GM23338 (cell line): Measurements from ENCODE around the gene RSAD1. TPM values are rescaled to one million over a fixed set of nuclear protein-coding genes. Genes with fewer than 3 reads are reported as not detected.

Experiments
- ATAC-seq: fragments of 200-7000 bp; cut with Tn5 transposase; 3 replicates; pipeline ENCODE4 v1.9.1; 2020
- DNase-seq: peaks from one replicate; pipeline ENCODE4 v3.0.0-alpha.2; 2015; ENCODE audit warnings: low spot score
- H2AFZ ChIP-seq: fragments of 200-600 bp; sonication (generic); 2 replicates; pipeline ENCODE4 v1.8.0; 2016; ENCODE audit warnings: antibody characterized with exemption, mild to moderate bottlenecking, moderate library complexity
- H3F3A ChIP-seq: fragments of 200-600 bp; sonication (generic); replicated peaks from 2 replicates; pipeline ENCODE4 v1.8.0; 2017; ENCODE audit warnings: antibody characterized with exemption, mixed run types, low read depth
- H3K27ac ChIP-seq: fragments of 200-600 bp; sonication (generic); 2 replicates; pipeline ENCODE4 v1.6.1; 2016; ENCODE audit warnings: low read depth
- H3K27me3 ChIP-seq: fragments of 200-600 bp; sonication (generic); 2 replicates; pipeline ENCODE4 v1.8.0; 2016; ENCODE audit warnings: mild to moderate bottlenecking, mixed run types, moderate library complexity; ENCODE audit not compliant: insufficient read depth
- H3K36me3 ChIP-seq: fragments of 200-600 bp; sonication (generic); 2 replicates; pipeline ENCODE4 v1.8.0; 2016; ENCODE audit warnings: mild to moderate bottlenecking; ENCODE audit not compliant: insufficient read depth
- H3K4me1 ChIP-seq: fragments of 200-600 bp; sonication (generic); 2 replicates; pipeline ENCODE4 v1.8.0; 2016; ENCODE audit warnings: mild to moderate bottlenecking, moderate library complexity; ENCODE audit not compliant: insufficient read depth
- H3K4me2 ChIP-seq: fragments of 200-600 bp; sonication (generic); 2 replicates; pipeline ENCODE4 v1.7.1; 2017; ENCODE audit warnings: mixed run types
- H3K4me3 ChIP-seq: fragments of 200-600 bp; sonication (generic); 2 replicates; pipeline ENCODE4 v1.6.1; 2016; ENCODE audit warnings: mixed run types
- H3K79me2 ChIP-seq: fragments of 200-600 bp; sonication (generic); replicated peaks from 2 replicates; pipeline ENCODE4 v1.8.0; 2017; ENCODE audit warnings: mild to moderate bottlenecking; ENCODE audit not compliant: insufficient read depth
- H3K9me2 ChIP-seq: fragments of 200-600 bp; sonication (generic); 2 replicates; pipeline ENCODE4 v1.8.0; 2017; ENCODE audit not compliant: insufficient read depth
- H4K20me1 ChIP-seq: fragments of 200-600 bp; sonication (generic); replicated peaks from 2 replicates; pipeline ENCODE4 v1.8.0; 2017; ENCODE audit warnings: mild to moderate bottlenecking; ENCODE audit not compliant: insufficient read depth
- H3K27ac Mint-ChIP-seq: 2 replicates; pipeline ENCODE4 v1.8.0; 2020; ENCODE audit warnings: inconsistent platforms, mild to moderate bottlenecking, moderate library complexity, mixed read lengths
- H3K27me3 Mint-ChIP-seq: 3 replicates; pipeline ENCODE4 v1.8.0; 2022; ENCODE audit warnings: low read depth, mild to moderate bottlenecking, moderate library complexity, mixed read lengths, inconsistent platforms; ENCODE audit not compliant: insufficient read depth, poor library complexity
- H3K36me3 Mint-ChIP-seq: 3 replicates; pipeline ENCODE4 v1.8.0; 2021; ENCODE audit warnings: low read depth, mild to moderate bottlenecking, inconsistent platforms, moderate library complexity, mixed read lengths
- H3K4me1 Mint-ChIP-seq: 3 replicates; pipeline ENCODE4 v1.8.0; 2020; ENCODE audit warnings: mild to moderate bottlenecking, inconsistent platforms, mixed read lengths
- H3K4me3 Mint-ChIP-seq: 3 replicates; pipeline ENCODE4 v1.8.0; 2021; ENCODE audit warnings: moderate library complexity, mild to moderate bottlenecking, inconsistent platforms, mixed read lengths
- H3K9me3 Mint-ChIP-seq: 3 replicates; pipeline ENCODE4 v1.8.0; 2020; ENCODE audit warnings: moderate library complexity, mild to moderate bottlenecking, inconsistent platforms, mixed read lengths
- CREB1 ChIP-seq: fragments of 250-450 bp; sonication (Bioruptor Pico); IDR thresholded peaks from 2 replicates; pipeline ENCODE4 v1.5.0; 2020; ENCODE audit warnings: low read depth, mild to moderate bottlenecking, moderate library complexity
- EZH2 ChIP-seq: fragments of 200-600 bp; sonication (generic); IDR thresholded peaks from one replicate; pipeline ENCODE4 v1.8.0; 2017; ENCODE audit warnings: antibody characterized with exemption, mild to moderate bottlenecking, low read depth; ENCODE audit not compliant: unreplicated experiment
- EZH2phosphoT487 ChIP-seq: fragments of 200-600 bp; sonication (generic); IDR thresholded peaks from one replicate; pipeline ENCODE4 v1.8.1; 2018; ENCODE audit warnings: antibody characterized with exemption; ENCODE audit not compliant: unreplicated experiment
- JUNB ChIP-seq: IDR thresholded peaks from one replicate; pipeline ENCODE4 v1.6.1; 2016; ENCODE audit warnings: antibody characterized with exemption; ENCODE audit not compliant: unreplicated experiment
- NANOG ChIP-seq: IDR thresholded peaks from 2 replicates; pipeline ENCODE4 v1.6.1; 2016; ENCODE audit warnings: antibody characterized with exemption, borderline replicate concordance
- POLR2AphosphoS5 ChIP-seq: IDR thresholded peaks from 2 replicates; pipeline ENCODE4 v1.6.1; 2016; ENCODE audit warnings: antibody characterized with exemption, low read depth
- STAT1 ChIP-seq: IDR thresholded peaks from one replicate; pipeline ENCODE4 v1.6.1; 2016; ENCODE audit warnings: antibody characterized with exemption; ENCODE audit not compliant: unreplicated experiment
- ZNF114 ChIP-seq: fragments of 250-450 bp; sonication (Bioruptor Pico); IDR thresholded peaks from 2 replicates; pipeline ENCODE4 v1.5.0; 2020; ENCODE audit warnings: mild to moderate bottlenecking, moderate library complexity
- ZNF331 ChIP-seq: fragments of 250-450 bp; sonication (Bioruptor Pico); IDR thresholded peaks from 2 replicates; pipeline ENCODE4 v1.5.0; 2020; ENCODE audit warnings: low read depth, mild to moderate bottlenecking, moderate library complexity
- polyA plus RNA-seq: library from polyadenylated mRNA; unstranded; fragments of >200 nt; fragmentation: Nextera tagmentation; extraction: Ambion mirVana; gene quantifications from 2 replicates; pipeline ENCODE4 v1.2.1, GENCODE V29; 2016
- total RNA-seq: library from RNA; depleted of rRNA; stranded (reverse); fragments of >200 nt; shearing (Covaris generic); gene quantifications from 2 replicates; pipeline ENCODE4 v1.2.3, GENCODE V29; 2014
- TF ChIP-seq, protein P1 (sequence below): IDR thresholded peaks from 2 replicates; pipeline ENCODE4 v1.6.1; 2016; ENCODE audit warnings: antibody characterized with exemption
- TF ChIP-seq, protein P2 (sequence below): IDR thresholded peaks from one replicate; pipeline ENCODE4 v1.6.1; 2018; ENCODE audit warnings: antibody characterized with exemption; ENCODE audit not compliant: unreplicated experiment
- TF ChIP-seq, protein P3 (sequence below), 2 experiments: fragments of 200-600 bp in 1 of 2; sonication (generic) in 1 of 2; conservative IDR thresholded peaks; 2 replicates each; pipeline versions ENCODE4 v1.5.1 to v1.6.1; 2016 to 2017; ENCODE audit warnings: antibody characterized with exemption in 2 of 2, low read depth in 2 of 2, mild to moderate bottlenecking in 2 of 2, moderate library complexity in 1 of 2
- TF ChIP-seq, protein P4 (sequence below): fragments of 250-450 bp; sonication (Bioruptor Pico); IDR thresholded peaks from 2 replicates; pipeline ENCODE4 v1.5.0; 2020; ENCODE audit warnings: mild to moderate bottlenecking, moderate library complexity

RSAD1 gene
- total and polyA plus RNA-seq, 2 experiments from 2014 or later, result 18.4 to 28.7 TPM

DNA sequence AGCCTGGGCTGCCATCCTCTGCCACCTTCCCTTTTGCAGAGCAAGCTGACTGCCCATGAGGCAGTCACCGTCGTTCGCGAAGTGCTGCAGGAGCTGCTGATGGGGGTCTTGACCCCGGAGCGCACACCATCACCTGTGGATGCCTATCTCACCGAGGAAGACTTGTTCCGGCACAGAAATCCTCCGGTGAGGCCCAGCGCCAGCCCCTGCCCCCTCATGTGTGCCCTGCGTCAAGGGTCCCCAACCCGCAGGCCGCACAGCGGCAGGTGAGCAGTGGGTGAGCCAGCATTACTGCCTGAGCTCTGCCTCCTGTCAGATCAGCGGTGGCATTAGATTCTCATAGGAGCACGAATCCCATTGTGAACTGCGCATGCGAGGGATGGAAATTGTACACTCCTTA, 46.2 kb downstream of the RSAD1 start:
- no peaks in the 10 kb centered on the region for H3K79me2 ChIP-seq
- Mint-ChIP-seq H3K27me3 (peaks cover 7% of the 10 kb centered on the region), H3K27ac (no peak overlapping the region), H3K9me3 (no peaks in the 10 kb centered on the region), H3K36me3 (no peaks in the 10 kb centered on the region; the same call in 2 of the 3 replicates), H3K4me3 (no peak overlapping the region), H3K4me1 (peaks cover 3% of the 10 kb centered on the region; the same call in 1 of the 3 replicates)
- no peak overlapping the region for H2AFZ ChIP-seq
- H3K27me3 ChIP-seq, result no peaks in the 10 kb centered on the region
- no peak overlapping the region for H3K27ac ChIP-seq
- H3K36me3 ChIP-seq, result no peaks in the 10 kb centered on the region
- no peaks in the 10 kb centered on the region for H3K4me1 ChIP-seq
- ATAC-seq, result no peak
- TF ChIP-seq, protein P1, sequence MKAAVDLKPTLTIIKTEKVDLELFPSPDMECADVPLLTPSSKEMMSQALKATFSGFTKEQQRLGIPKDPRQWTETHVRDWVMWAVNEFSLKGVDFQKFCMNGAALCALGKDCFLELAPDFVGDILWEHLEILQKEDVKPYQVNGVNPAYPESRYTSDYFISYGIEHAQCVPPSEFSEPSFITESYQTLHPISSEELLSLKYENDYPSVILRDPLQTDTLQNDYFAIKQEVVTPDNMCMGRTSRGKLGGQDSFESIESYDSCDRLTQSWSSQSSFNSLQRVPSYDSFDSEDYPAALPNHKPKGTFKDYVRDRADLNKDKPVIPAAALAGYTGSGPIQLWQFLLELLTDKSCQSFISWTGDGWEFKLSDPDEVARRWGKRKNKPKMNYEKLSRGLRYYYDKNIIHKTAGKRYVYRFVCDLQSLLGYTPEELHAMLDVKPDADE, result no peak
- no peak for TF ChIP-seq STAT1
- TF ChIP-seq EZH2phosphoT487, result no peak
- no peak for TF ChIP-seq ZNF331 (CRISPR knock-in tag)
- no peak for TF ChIP-seq ZNF114 (CRISPR knock-in tag)
- TF ChIP-seq, protein P2, sequence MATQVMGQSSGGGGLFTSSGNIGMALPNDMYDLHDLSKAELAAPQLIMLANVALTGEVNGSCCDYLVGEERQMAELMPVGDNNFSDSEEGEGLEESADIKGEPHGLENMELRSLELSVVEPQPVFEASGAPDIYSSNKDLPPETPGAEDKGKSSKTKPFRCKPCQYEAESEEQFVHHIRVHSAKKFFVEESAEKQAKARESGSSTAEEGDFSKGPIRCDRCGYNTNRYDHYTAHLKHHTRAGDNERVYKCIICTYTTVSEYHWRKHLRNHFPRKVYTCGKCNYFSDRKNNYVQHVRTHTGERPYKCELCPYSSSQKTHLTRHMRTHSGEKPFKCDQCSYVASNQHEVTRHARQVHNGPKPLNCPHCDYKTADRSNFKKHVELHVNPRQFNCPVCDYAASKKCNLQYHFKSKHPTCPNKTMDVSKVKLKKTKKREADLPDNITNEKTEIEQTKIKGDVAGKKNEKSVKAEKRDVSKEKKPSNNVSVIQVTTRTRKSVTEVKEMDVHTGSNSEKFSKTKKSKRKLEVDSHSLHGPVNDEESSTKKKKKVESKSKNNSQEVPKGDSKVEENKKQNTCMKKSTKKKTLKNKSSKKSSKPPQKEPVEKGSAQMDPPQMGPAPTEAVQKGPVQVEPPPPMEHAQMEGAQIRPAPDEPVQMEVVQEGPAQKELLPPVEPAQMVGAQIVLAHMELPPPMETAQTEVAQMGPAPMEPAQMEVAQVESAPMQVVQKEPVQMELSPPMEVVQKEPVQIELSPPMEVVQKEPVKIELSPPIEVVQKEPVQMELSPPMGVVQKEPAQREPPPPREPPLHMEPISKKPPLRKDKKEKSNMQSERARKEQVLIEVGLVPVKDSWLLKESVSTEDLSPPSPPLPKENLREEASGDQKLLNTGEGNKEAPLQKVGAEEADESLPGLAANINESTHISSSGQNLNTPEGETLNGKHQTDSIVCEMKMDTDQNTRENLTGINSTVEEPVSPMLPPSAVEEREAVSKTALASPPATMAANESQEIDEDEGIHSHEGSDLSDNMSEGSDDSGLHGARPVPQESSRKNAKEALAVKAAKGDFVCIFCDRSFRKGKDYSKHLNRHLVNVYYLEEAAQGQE, result no peak
- TF ChIP-seq, protein P3, sequence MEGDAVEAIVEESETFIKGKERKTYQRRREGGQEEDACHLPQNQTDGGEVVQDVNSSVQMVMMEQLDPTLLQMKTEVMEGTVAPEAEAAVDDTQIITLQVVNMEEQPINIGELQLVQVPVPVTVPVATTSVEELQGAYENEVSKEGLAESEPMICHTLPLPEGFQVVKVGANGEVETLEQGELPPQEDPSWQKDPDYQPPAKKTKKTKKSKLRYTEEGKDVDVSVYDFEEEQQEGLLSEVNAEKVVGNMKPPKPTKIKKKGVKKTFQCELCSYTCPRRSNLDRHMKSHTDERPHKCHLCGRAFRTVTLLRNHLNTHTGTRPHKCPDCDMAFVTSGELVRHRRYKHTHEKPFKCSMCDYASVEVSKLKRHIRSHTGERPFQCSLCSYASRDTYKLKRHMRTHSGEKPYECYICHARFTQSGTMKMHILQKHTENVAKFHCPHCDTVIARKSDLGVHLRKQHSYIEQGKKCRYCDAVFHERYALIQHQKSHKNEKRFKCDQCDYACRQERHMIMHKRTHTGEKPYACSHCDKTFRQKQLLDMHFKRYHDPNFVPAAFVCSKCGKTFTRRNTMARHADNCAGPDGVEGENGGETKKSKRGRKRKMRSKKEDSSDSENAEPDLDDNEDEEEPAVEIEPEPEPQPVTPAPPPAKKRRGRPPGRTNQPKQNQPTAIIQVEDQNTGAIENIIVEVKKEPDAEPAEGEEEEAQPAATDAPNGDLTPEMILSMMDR (conservative IDR thresholded peaks at IDR 0.05; ENCODE audit: low read depth in 2 of 2), result no peak
- TF ChIP-seq JUNB, result no peak
- TF ChIP-seq, protein P4, sequence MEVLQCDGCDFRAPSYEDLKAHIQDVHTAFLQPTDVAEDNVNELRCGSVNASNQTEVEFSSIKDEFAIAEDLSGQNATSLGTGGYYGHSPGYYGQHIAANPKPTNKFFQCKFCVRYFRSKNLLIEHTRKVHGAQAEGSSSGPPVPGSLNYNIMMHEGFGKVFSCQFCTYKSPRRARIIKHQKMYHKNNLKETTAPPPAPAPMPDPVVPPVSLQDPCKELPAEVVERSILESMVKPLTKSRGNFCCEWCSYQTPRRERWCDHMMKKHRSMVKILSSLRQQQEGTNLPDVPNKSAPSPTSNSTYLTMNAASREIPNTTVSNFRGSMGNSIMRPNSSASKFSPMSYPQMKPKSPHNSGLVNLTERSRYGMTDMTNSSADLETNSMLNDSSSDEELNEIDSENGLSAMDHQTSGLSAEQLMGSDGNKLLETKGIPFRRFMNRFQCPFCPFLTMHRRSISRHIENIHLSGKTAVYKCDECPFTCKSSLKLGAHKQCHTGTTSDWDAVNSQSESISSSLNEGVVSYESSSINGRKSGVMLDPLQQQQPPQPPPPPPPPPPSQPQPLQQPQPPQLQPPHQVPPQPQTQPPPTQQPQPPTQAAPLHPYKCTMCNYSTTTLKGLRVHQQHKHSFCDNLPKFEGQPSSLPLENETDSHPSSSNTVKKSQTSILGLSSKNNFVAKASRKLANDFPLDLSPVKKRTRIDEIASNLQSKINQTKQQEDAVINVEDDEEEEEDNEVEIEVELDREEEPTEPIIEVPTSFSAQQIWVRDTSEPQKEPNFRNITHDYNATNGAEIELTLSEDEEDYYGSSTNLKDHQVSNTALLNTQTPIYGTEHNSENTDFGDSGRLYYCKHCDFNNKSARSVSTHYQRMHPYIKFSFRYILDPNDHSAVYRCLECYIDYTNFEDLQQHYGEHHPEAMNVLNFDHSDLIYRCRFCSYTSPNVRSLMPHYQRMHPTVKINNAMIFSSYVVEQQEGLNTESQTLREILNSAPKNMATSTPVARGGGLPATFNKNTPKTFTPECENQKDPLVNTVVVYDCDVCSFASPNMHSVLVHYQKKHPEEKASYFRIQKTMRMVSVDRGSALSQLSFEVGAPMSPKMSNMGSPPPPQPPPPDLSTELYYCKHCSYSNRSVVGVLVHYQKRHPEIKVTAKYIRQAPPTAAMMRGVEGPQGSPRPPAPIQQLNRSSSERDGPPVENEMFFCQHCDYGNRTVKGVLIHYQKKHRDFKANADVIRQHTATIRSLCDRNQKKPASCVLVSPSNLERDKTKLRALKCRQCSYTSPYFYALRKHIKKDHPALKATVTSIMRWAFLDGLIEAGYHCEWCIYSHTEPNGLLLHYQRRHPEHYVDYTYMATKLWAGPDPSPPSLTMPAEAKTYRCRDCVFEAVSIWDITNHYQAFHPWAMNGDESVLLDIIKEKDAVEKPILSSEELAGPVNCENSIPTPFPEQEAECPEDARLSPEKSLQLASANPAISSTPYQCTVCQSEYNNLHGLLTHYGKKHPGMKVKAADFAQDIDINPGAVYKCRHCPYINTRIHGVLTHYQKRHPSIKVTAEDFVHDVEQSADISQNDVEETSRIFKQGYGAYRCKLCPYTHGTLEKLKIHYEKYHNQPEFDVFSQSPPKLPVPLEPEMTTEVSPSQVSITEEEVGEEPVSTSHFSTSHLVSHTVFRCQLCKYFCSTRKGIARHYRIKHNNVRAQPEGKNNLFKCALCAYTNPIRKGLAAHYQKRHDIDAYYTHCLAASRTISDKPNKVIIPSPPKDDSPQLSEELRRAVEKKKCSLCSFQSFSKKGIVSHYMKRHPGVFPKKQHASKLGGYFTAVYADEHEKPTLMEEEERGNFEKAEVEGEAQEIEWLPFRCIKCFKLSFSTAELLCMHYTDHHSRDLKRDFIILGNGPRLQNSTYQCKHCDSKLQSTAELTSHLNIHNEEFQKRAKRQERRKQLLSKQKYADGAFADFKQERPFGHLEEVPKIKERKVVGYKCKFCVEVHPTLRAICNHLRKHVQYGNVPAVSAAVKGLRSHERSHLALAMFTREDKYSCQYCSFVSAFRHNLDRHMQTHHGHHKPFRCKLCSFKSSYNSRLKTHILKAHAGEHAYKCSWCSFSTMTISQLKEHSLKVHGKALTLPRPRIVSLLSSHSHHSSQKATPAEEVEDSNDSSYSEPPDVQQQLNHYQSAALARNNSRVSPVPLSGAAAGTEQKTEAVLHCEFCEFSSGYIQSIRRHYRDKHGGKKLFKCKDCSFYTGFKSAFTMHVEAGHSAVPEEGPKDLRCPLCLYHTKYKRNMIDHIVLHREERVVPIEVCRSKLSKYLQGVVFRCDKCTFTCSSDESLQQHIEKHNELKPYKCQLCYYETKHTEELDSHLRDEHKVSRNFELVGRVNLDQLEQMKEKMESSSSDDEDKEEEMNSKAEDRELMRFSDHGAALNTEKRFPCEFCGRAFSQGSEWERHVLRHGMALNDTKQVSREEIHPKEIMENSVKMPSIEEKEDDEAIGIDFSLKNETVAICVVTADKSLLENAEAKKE (CRISPR knock-in tag), result no peak
- no peak for TF ChIP-seq CREB1 (CRISPR knock-in tag)
- TF ChIP-seq EZH2, result no peak
- no peak for TF ChIP-seq NANOG
- TF ChIP-seq POLR2AphosphoS5, result no peak
- DNase-seq, result no peak
- H3K9me2 ChIP-seq, result peaks cover under 1% of the 10 kb centered on the region; the same call in 1 of the 2 replicates
- H3F3A ChIP-seq, result no peaks in the 10 kb centered on the region
- H4K20me1 ChIP-seq, result no peaks in the 10 kb centered on the region
- H3K4me3 ChIP-seq, result no peak overlapping the region
- H3K4me2 ChIP-seq, result no peak overlapping the region
